ENCODE results near the gene TTC29.
"Not testable (repeated sequence)": the region's sequence is repeated elsewhere in the genome, so short reads cannot be mapped to it uniquely, and the experiment has no call there.

The TTC29 gene

DNA sequence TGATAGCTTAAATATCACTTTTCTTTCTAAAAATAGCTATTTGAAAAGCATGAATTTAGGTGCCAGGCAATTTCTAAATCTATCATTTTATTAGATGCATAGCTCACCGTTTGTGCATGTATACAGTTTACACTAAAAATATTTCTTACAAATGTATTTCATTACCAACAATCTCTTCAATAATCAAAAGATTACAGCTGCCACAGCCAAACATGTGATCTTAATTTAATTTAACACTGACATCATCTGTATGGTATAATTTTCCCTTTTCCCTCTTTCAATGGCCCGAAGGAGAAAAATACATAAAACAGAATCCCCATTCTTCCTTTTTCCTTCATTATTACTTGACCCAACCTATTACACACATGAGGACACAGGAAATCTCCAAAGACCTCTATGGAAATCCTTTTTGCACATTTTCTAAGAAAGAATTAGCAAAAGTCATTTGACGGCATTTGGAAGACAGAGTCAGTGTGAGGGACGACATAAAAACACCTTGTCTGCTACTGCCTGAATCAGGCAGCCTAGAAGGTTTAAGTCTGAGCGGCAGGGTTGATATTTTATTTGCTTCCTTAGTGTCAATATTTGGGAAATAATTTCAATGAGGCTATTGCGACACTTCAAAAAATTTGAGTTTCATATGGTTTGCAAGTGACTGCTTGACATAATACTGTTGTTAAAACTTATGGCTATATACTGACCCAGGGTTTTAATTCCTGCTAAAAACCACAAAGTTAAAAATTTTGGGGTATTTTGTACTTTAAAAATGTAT lies 111.2 kb downstream of the TTC29 start:
- Histone ChIP-seq H3K36me3 (ENCODE audit: control insufficient read depth in 1 of 2, insufficient read depth in 2 of 2, low read length in 2 of 2) (no peaks in the 10 kb centered on the region), H3K27ac (ENCODE audit: low read depth, low read length) (no peak overlapping the region), H3K9ac (ENCODE audit: low read depth in 1 of 2, low read length in 2 of 2) (no peak overlapping the region), H3K9me3 (ENCODE audit: control insufficient read depth in 1 of 2, low read length in 2 of 2) (no peaks in the 10 kb centered on the region), H3K4me3 (ENCODE audit: low read depth in 1 of 2, low read length in 2 of 2) (no peak overlapping the region), H3K27me3 (ENCODE audit: control insufficient read depth in 1 of 2, insufficient read depth in 2 of 2, low read length in 2 of 2) (no peaks in the 10 kb centered on the region), H3K4me1 (ENCODE audit: control insufficient read depth in 1 of 2, insufficient read depth in 2 of 2, low read length in 2 of 2) (no peaks in the 10 kb centered on the region)

DNA sequence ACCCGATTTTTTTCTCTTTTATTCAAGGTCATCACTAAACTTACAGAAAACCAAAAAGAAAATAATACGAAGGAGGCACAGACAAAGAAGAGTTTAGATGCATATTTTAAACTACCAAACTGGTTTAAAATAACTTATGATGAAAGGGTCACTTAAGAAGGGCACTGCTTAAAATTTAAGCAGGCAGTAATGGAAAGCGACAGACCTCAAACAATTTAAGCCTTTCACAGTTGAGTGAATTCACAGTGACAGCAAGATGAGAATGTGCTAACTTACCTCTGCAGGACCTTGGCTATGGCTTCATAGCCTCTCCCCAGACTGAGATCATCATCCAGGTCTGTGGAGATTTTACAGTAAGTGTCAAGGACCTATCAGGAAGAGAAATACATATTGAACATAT lies 112.1 kb downstream of the TTC29 start:
- Histone ChIP-seq H3K4me3 (ENCODE audit: low read depth in 1 of 2, low read length in 2 of 2) (no peak overlapping the region), H3K27ac (ENCODE audit: low read depth, low read length) (no peak overlapping the region), H3K9me3 (ENCODE audit: control insufficient read depth in 1 of 2, low read length in 2 of 2) (no peaks in the 10 kb centered on the region), H3K36me3 (ENCODE audit: control insufficient read depth in 1 of 2, insufficient read depth in 2 of 2, low read length in 2 of 2) (no peaks in the 10 kb centered on the region), H3K27me3 (ENCODE audit: control insufficient read depth in 1 of 2, insufficient read depth in 2 of 2, low read length in 2 of 2) (no peaks in the 10 kb centered on the region), H3K9ac (ENCODE audit: low read depth in 1 of 2, low read length in 2 of 2) (no peak overlapping the region), H3K4me1 (ENCODE audit: control insufficient read depth in 1 of 2, insufficient read depth in 2 of 2, low read length in 2 of 2) (no peaks in the 10 kb centered on the region)

DNA sequence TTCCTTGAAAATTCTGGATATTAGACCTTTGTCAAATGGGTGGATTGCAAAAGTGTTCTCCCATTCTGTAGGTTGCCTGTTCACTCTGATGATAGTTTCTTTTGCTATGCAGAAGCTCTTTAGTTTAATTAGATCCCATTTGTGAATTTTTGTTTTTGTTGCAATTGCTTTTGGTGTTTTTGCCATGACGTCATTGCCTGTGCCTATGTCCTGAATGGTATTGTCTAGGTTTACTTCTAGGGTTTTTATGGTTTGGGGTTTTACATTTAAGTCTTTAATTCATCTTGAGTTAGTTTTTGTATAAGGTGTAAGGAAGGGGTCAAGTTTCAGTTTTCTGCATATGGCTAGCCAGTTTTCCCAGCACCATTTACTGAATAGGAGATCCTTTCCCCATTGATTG lies 122.7 kb downstream of the TTC29 start:
- H3K9me3 ChIP-seq (ENCODE audit: control insufficient read depth in 1 of 2, low read length in 2 of 2); H3K36me3 ChIP-seq (ENCODE audit: control insufficient read depth in 1 of 2, insufficient read depth in 2 of 2, low read length in 2 of 2); H3K4me3 ChIP-seq (ENCODE audit: low read depth in 1 of 2, low read length in 2 of 2); H3K9ac ChIP-seq (ENCODE audit: low read depth in 1 of 2, low read length in 2 of 2); H3K4me1 ChIP-seq (ENCODE audit: control insufficient read depth in 1 of 2, insufficient read depth in 2 of 2, low read length in 2 of 2); H3K27ac ChIP-seq (ENCODE audit: low read depth, low read length); H3K27me3 ChIP-seq (ENCODE audit: control insufficient read depth in 1 of 2, insufficient read depth in 2 of 2, low read length in 2 of 2): not testable (repeated sequence)

DNA sequence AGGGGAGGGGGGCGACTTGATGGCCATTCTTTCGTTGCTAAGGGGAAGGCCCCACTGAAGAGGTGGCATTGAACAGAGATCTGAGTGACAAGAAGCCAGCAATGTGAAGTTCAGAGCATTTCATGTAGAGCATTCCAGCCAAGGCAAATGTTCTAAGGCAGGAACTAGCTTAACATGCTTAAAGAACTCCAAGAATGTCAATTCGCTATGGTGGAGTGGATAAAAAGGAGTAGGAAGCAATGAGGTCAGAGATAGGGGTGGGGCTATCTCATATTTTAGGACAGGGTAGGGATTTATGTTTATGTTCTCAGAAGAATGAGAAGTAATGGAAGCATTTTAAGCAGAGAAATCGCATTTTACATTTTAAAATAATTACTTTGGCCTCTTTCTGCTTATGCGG lies 130.9 kb downstream of the TTC29 start:
- no peak overlapping the region for H3K27ac ChIP-seq (ENCODE audit: low read depth, low read length)
- no peaks in the 10 kb centered on the region for H3K4me1 ChIP-seq (ENCODE audit: control insufficient read depth in 1 of 2, insufficient read depth in 2 of 2, low read length in 2 of 2)
- H3K36me3 ChIP-seq (ENCODE audit: control insufficient read depth in 1 of 2, insufficient read depth in 2 of 2, low read length in 2 of 2) = no peaks in the 10 kb centered on the region
- H3K4me3 ChIP-seq (ENCODE audit: low read depth in 1 of 2, low read length in 2 of 2) = no peak overlapping the region
- H3K27me3 ChIP-seq (ENCODE audit: control insufficient read depth in 1 of 2, insufficient read depth in 2 of 2, low read length in 2 of 2) = no peaks in the 10 kb centered on the region
- H3K9ac ChIP-seq (ENCODE audit: low read depth in 1 of 2, low read length in 2 of 2) = no peak overlapping the region
- no peaks in the 10 kb centered on the region for H3K9me3 ChIP-seq (ENCODE audit: control insufficient read depth in 1 of 2, low read length in 2 of 2)

DNA sequence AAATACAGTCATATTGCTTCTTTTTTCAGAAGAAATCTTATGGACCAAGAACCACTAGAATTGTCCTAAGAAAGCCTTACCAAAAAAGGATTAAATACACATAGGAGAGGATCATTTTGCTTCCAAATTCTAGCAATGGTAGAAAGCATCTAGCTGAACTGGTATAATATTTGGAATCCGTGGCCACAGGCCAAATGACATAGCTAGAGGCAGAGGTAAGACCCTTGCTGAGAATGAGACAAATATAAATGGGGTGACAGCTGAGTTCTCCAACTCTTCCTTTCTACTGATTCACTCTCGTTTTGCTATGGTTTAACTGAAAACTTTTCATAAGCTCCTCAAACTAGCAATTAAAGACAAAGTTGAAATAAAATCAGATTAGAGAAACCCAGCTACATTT lies 150.0 kb downstream of the TTC29 start:
- no peaks in the 10 kb centered on the region for H3K36me3 ChIP-seq (ENCODE audit: control insufficient read depth in 1 of 2, insufficient read depth in 2 of 2, low read length in 2 of 2)

DNA sequence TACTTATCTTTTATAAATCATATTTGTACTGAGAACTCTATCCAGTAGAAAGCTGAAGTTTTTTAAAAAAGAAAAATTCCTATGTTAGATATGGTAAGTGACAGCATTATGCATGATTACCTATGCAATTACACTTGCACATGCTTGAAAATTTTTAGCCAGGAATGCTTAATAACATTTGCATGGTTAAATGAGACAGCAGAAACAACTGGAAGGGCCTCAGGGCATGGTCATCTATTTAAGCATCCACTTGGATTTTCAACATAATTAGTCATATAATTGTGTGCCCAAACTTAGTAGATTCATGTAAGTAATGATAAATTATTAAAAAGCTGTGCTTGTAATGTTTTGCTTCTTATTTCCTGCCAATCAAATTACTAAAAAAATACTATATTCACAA lies 151.9 kb downstream of the TTC29 start:
- H3K27ac ChIP-seq (ENCODE audit: low read depth, low read length) = no peak overlapping the region
- no peaks in the 10 kb centered on the region for H3K9me3 ChIP-seq (ENCODE audit: control insufficient read depth in 1 of 2, low read length in 2 of 2)
- H3K4me1 ChIP-seq (ENCODE audit: control insufficient read depth in 1 of 2, insufficient read depth in 2 of 2, low read length in 2 of 2) = no peaks in the 10 kb centered on the region
- H3K36me3 ChIP-seq (ENCODE audit: control insufficient read depth in 1 of 2, insufficient read depth in 2 of 2, low read length in 2 of 2) = no peaks in the 10 kb centered on the region
- H3K9ac ChIP-seq (ENCODE audit: low read depth in 1 of 2, low read length in 2 of 2) = no peak overlapping the region
- H3K4me3 ChIP-seq (ENCODE audit: low read depth in 1 of 2, low read length in 2 of 2) = no peak overlapping the region
- no peaks in the 10 kb centered on the region for H3K27me3 ChIP-seq (ENCODE audit: control insufficient read depth in 1 of 2, insufficient read depth in 2 of 2, low read length in 2 of 2)

More for the DNA sequence above, 150.0 kb downstream of the TTC29 start:
- Histone ChIP-seq H3K9ac (ENCODE audit: low read depth in 1 of 2, low read length in 2 of 2) (no peak overlapping the region), H3K27ac (ENCODE audit: low read depth, low read length) (no peak overlapping the region), H3K4me3 (ENCODE audit: low read depth in 1 of 2, low read length in 2 of 2) (no peak overlapping the region), H3K27me3 (ENCODE audit: control insufficient read depth in 1 of 2, insufficient read depth in 2 of 2, low read length in 2 of 2) (no peaks in the 10 kb centered on the region), H3K4me1 (ENCODE audit: control insufficient read depth in 1 of 2, insufficient read depth in 2 of 2, low read length in 2 of 2) (no peaks in the 10 kb centered on the region), H3K9me3 (ENCODE audit: control insufficient read depth in 1 of 2, low read length in 2 of 2) (no peaks in the 10 kb centered on the region)

DNA sequence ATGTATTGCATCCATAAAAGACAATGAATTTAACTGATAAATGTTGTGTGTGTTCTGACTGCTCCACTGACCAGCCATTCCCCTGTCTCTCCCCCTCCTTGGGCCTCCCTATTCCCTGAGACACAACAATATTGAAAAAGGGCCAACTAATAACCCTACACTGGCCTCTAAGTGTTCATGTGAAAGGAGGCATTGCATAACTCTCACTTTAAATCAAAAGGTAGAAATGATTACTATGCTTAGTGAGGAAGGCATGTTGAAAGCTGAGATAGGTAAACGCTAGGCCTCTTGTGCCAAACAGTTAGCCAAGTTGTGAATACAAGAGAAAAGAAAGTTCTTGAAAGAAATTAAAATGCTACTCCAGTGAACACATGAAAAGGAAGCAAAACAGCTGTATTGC lies 154.2 kb downstream of the TTC29 start:
- Histone ChIP-seq H3K36me3 (ENCODE audit: control insufficient read depth in 1 of 2, insufficient read depth in 2 of 2, low read length in 2 of 2) (no peaks in the 10 kb centered on the region), H3K4me1 (ENCODE audit: control insufficient read depth in 1 of 2, insufficient read depth in 2 of 2, low read length in 2 of 2) (no peaks in the 10 kb centered on the region), H3K27ac (ENCODE audit: low read depth, low read length) (no peak overlapping the region), H3K9me3 (ENCODE audit: control insufficient read depth in 1 of 2, low read length in 2 of 2) (no peaks in the 10 kb centered on the region), H3K9ac (ENCODE audit: low read depth in 1 of 2, low read length in 2 of 2) (no peak overlapping the region), H3K27me3 (ENCODE audit: control insufficient read depth in 1 of 2, insufficient read depth in 2 of 2, low read length in 2 of 2) (no peaks in the 10 kb centered on the region), H3K4me3 (ENCODE audit: low read depth in 1 of 2, low read length in 2 of 2) (no peak overlapping the region)

DNA sequence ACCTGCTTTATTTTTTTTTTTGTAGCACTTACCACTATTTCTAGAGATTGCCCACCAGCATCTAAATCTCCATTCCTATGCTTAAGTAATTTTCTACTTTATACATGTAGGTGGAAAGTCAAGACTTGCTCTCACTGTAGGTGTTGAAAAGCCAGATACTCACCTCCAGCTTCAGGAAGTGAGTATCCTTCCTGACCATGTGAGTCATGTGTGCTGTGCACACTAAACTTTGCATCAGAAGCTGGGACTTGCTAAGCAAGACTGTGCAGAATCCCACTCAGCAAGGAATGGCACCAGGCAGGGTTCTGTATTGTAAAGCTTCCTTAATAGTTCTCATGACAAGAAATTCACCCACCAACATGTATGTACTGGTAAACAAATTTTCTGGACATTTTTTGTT lies 155.1 kb downstream of the TTC29 start:
- Histone ChIP-seq H3K27ac (ENCODE audit: low read depth, low read length) (no peak overlapping the region), H3K4me3 (ENCODE audit: low read depth in 1 of 2, low read length in 2 of 2) (no peak overlapping the region), H3K9ac (ENCODE audit: low read depth in 1 of 2, low read length in 2 of 2) (no peak overlapping the region), H3K4me1 (ENCODE audit: control insufficient read depth in 1 of 2, insufficient read depth in 2 of 2, low read length in 2 of 2) (no peaks in the 10 kb centered on the region), H3K36me3 (ENCODE audit: control insufficient read depth in 1 of 2, insufficient read depth in 2 of 2, low read length in 2 of 2) (no peaks in the 10 kb centered on the region), H3K9me3 (ENCODE audit: control insufficient read depth in 1 of 2, low read length in 2 of 2) (no peaks in the 10 kb centered on the region), H3K27me3 (ENCODE audit: control insufficient read depth in 1 of 2, insufficient read depth in 2 of 2, low read length in 2 of 2) (no peaks in the 10 kb centered on the region)

DNA sequence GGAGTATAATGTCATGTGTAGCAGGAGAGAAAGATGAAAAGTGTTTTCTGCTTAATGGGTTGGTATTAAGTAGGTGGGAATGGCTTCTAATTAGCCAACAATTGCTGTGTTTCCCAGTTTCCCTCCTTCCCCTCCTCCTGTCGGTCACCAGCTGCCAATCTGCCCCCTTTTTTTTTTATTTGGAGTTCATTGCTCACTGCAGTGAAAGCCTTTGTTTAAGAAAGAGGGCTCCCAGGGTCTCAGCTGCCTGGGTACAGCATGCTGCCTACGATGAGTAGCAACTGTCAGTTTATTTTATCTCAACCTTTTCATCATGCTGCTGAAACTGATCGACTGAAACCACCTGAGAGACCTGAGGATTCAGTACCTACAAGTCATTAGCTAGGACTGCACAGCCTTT lies 157.9 kb downstream of the TTC29 start:
- Histone ChIP-seq H3K9ac (ENCODE audit: low read depth in 1 of 2, low read length in 2 of 2) (no peak overlapping the region), H3K36me3 (ENCODE audit: control insufficient read depth in 1 of 2, insufficient read depth in 2 of 2, low read length in 2 of 2) (no peaks in the 10 kb centered on the region)

DNA sequence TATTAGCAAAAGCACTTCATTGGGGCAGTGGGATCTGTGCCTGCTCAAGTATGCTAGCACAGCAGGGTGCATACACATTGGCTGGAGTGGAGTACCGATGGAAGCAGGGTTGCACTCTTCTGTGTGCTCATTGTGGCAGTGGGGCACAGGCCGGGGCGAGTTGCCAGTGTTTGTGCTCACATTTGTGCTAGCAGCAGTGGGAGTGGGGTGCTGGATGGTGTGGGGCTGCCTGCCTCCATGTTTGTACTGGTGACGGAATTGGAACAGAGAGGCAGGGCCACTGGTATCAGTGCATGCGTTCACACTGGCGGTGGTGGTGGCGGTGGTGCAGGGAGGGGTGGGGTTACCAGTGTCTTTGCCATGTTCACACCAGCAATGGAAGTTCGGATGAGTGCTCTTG lies 169.0 kb downstream of the TTC29 start:
- Histone ChIP-seq H3K4me3 (ENCODE audit: low read depth in 1 of 2, low read length in 2 of 2) (no peak overlapping the region), H3K27me3 (ENCODE audit: control insufficient read depth in 1 of 2, insufficient read depth in 2 of 2, low read length in 2 of 2) (no peaks in the 10 kb centered on the region), H3K9ac (ENCODE audit: low read depth in 1 of 2, low read length in 2 of 2) (no peak overlapping the region), H3K4me1 (ENCODE audit: control insufficient read depth in 1 of 2, insufficient read depth in 2 of 2, low read length in 2 of 2) (no peaks in the 10 kb centered on the region), H3K36me3 (ENCODE audit: control insufficient read depth in 1 of 2, insufficient read depth in 2 of 2, low read length in 2 of 2) (no peaks in the 10 kb centered on the region), H3K9me3 (ENCODE audit: control insufficient read depth in 1 of 2, low read length in 2 of 2) (no peaks in the 10 kb centered on the region), H3K27ac (ENCODE audit: low read depth, low read length) (no peak overlapping the region)

More for the DNA sequence above, 157.9 kb downstream of the TTC29 start:
- H3K4me3 ChIP-seq (ENCODE audit: low read depth in 1 of 2, low read length in 2 of 2) = no peak overlapping the region
- no peaks in the 10 kb centered on the region for H3K4me1 ChIP-seq (ENCODE audit: control insufficient read depth in 1 of 2, insufficient read depth in 2 of 2, low read length in 2 of 2)
- H3K9me3 ChIP-seq (ENCODE audit: control insufficient read depth in 1 of 2, low read length in 2 of 2) = no peaks in the 10 kb centered on the region
- H3K27ac ChIP-seq (ENCODE audit: low read depth, low read length) = no peak overlapping the region
- H3K27me3 ChIP-seq (ENCODE audit: control insufficient read depth in 1 of 2, insufficient read depth in 2 of 2, low read length in 2 of 2) = no peaks in the 10 kb centered on the region

DNA sequence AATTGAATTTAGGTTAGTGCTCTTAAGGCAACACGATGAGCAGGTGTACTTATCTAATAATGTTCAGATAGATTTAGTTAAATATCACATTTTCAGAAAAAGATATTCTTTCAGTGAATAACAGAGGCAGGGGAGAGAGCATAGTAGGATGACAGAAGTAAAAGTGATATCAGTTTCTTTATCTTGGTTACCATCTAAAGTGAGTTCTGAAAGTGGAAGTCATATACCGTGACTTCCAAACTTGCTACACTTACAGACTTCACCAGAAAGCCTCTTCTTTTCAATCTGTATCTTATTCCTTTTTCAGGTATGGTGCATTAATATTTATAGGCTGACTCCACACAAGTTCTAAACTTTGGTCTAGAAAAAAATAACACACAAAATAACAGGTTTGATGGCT lies 182.1 kb downstream of the TTC29 start:
- H3K4me1 ChIP-seq (ENCODE audit: control insufficient read depth in 1 of 2, insufficient read depth in 2 of 2, low read length in 2 of 2) = no peaks in the 10 kb centered on the region
- no peaks in the 10 kb centered on the region for H3K9me3 ChIP-seq (ENCODE audit: control insufficient read depth in 1 of 2, low read length in 2 of 2)
- no peaks in the 10 kb centered on the region for H3K36me3 ChIP-seq (ENCODE audit: control insufficient read depth in 1 of 2, insufficient read depth in 2 of 2, low read length in 2 of 2)
- H3K4me3 ChIP-seq (ENCODE audit: low read depth in 1 of 2, low read length in 2 of 2) = no peak overlapping the region
- no peaks in the 10 kb centered on the region for H3K27me3 ChIP-seq (ENCODE audit: control insufficient read depth in 1 of 2, insufficient read depth in 2 of 2, low read length in 2 of 2)
- H3K9ac ChIP-seq (ENCODE audit: low read depth in 1 of 2, low read length in 2 of 2) = no peak overlapping the region
- no peak overlapping the region for H3K27ac ChIP-seq (ENCODE audit: low read depth, low read length)
